H1 (cell line): ENCODE results near the gene SPDYE8. TPM values are rescaled to one million over a fixed set of nuclear protein-coding genes. Genes with fewer than 3 reads are reported as not detected.
"Not testable (repeated sequence)": the region's sequence is repeated elsewhere in the genome, so short reads cannot be mapped to it uniquely, and the experiment has no call there.

ENCODE experiments used
- CTCF ChIA-PET: fragments of 300-600 bp; sonication (Branson Sonifier 250); formaldehyde crosslinking; loops from one replicate; lab custom pipeline; 2021; ENCODE audit not compliant: partially characterized antibody; lab: Charles Lee
- POLR2A ChIA-PET: fragments of 300-600 bp; sonication (Branson Sonifier 250); formaldehyde crosslinking; loops from one replicate; lab custom pipeline; 2021; ENCODE audit warnings: inconsistent platforms; ENCODE audit not compliant: partially characterized antibody; lab: Charles Lee
- DNase-seq, 2 experiments: peaks; one replicate each; pipeline versions ENCODE4 v3.0.0 to v3.0.0-alpha.2; 2010 to 2022; ENCODE audit warnings: low spot score in 2 of 2, low read depth in 1 of 2, mixed read lengths in 1 of 2
- FAIRE-seq: peaks from 2 replicates; lab custom pipeline; 2011; peaks lifted over from hg19 to GRCh38; lab: Jason Lieb, UNC
- H2AFZ ChIP-seq: 2 replicates; pipeline ENCODE4 v1.8.1; 2012; ENCODE audit warnings: low read length, inconsistent platforms
- H2AK5ac ChIP-seq: 2 replicates; pipeline ENCODE4 v1.6.1; 2013; ENCODE audit warnings: low read depth, low read length
- H2BK120ac ChIP-seq: replicated peaks from 2 replicates; pipeline ENCODE3; 2013; ENCODE audit warnings: low read depth, low read length, inconsistent platforms
- H2BK12ac ChIP-seq: 2 replicates; pipeline ENCODE4 v1.6.1; 2013; ENCODE audit warnings: low read depth, low read length
- H2BK15ac ChIP-seq: 2 replicates; pipeline ENCODE4 v1.6.1; 2013; ENCODE audit warnings: low read length
- H2BK20ac ChIP-seq: 2 replicates; pipeline ENCODE4 v1.6.1; 2013; ENCODE audit warnings: low read length
- H2BK5ac ChIP-seq: 2 replicates; pipeline ENCODE4 v1.6.1; 2013; ENCODE audit warnings: low read depth, low read length
- H3K14ac ChIP-seq: 2 replicates; pipeline ENCODE4 v1.6.1; 2013; ENCODE audit warnings: inconsistent platforms; ENCODE audit not compliant: insufficient read length
- H3K18ac ChIP-seq: 2 replicates; pipeline ENCODE4 v1.6.1; 2013; ENCODE audit warnings: low read length; ENCODE audit errors: extremely low read depth
- H3K23ac ChIP-seq: 2 replicates; pipeline ENCODE4 v1.6.1; 2013; ENCODE audit warnings: inconsistent platforms; ENCODE audit not compliant: insufficient read length
- H3K23me2 ChIP-seq: 2 replicates; pipeline ENCODE4 v1.6.1; 2013; ENCODE audit warnings: low read depth, low read length
- H3K27ac ChIP-seq: 2 replicates; pipeline ENCODE4 v1.6.1; 2011; ENCODE audit warnings: low read depth, low read length, inconsistent platforms
- H3K27me3 ChIP-seq, 4 experiments: replicated peaks in 1 of 4; 1 replicate in 1 of 4; 2 replicates in 3 of 4; pipeline versions ENCODE4 v1.6.1 to v1.8.1; 2011 to 2013; ENCODE audit warnings: low read length in 3 of 4, mild to moderate bottlenecking in 3 of 4, inconsistent platforms in 2 of 4, mixed read lengths in 2 of 4, moderate library complexity in 1 of 4; ENCODE audit not compliant: control insufficient read depth in 3 of 4, insufficient read depth in 3 of 4; ENCODE audit errors: extremely low read depth in 1 of 4
- H3K36me3 ChIP-seq, 4 experiments: 2 replicates each; pipeline versions ENCODE4 v1.6.1 to v1.8.1; 2011 to 2013; ENCODE audit warnings: mild to moderate bottlenecking in 4 of 4, low read length in 3 of 4, moderate library complexity in 2 of 4, control low read depth in 1 of 4, inconsistent platforms in 1 of 4; ENCODE audit not compliant: insufficient read depth in 4 of 4, control insufficient read depth in 2 of 4
- H3K4ac ChIP-seq: replicated peaks from 2 replicates; pipeline ENCODE3; 2013; ENCODE audit warnings: low read length, low read depth, mixed read lengths, inconsistent platforms; ENCODE audit not compliant: insufficient read length
- H3K4me1 ChIP-seq, 4 experiments: replicated peaks in 1 of 4; 1 replicate in 1 of 4; 2 replicates in 3 of 4; pipeline versions ENCODE4 v1.6.1 to v1.8.1; 2011 to 2013; ENCODE audit warnings: low read length in 3 of 4, inconsistent platforms in 2 of 4, mixed read lengths in 1 of 4; ENCODE audit not compliant: insufficient read depth in 4 of 4, control insufficient read depth in 3 of 4
- H3K4me2 ChIP-seq, 2 experiments: 2 replicates each; pipeline versions ENCODE4 v1.6.1 to v1.8.1; 2011 to 2013; ENCODE audit warnings: low read depth in 2 of 2, low read length in 2 of 2, control low read depth in 1 of 2, inconsistent platforms in 1 of 2, mild to moderate bottlenecking in 1 of 2; ENCODE audit not compliant: insufficient read depth in 1 of 2
- H3K4me3 ChIP-seq, 4 experiments: fragments of 200-600, 300-600 bp in 1 of 4; sonication (generic), shearing (Covaris generic), sonication (Bioruptor Twin) in 1 of 4; 2 replicates each; pipeline versions ENCODE4 v1.5.1 to v1.8.1; 2011 to 2016; ENCODE audit warnings: low read length in 4 of 4, low read depth in 3 of 4, control low read depth in 2 of 4, inconsistent platforms in 2 of 4, mild to moderate bottlenecking in 2 of 4, mixed read lengths in 1 of 4, moderate library complexity in 1 of 4; ENCODE audit not compliant: insufficient read depth in 2 of 4; ENCODE audit errors: extremely low read depth in 1 of 4
- H3K56ac ChIP-seq: replicated peaks from 2 replicates; pipeline ENCODE3; 2013; ENCODE audit warnings: low read depth, mild to moderate bottlenecking, mixed read lengths, low read length, inconsistent platforms; ENCODE audit not compliant: insufficient read length
- H3K79me1 ChIP-seq: 2 replicates; pipeline ENCODE4 v1.6.1; 2013; ENCODE audit warnings: low read depth, low read length, control low read depth
- H3K79me2 ChIP-seq, 2 experiments: 2 replicates each; pipeline versions ENCODE4 v1.6.1 to v1.8.1; 2012 to 2013; ENCODE audit warnings: low read length in 2 of 2, mild to moderate bottlenecking in 2 of 2, inconsistent platforms in 1 of 2; ENCODE audit not compliant: insufficient read depth in 2 of 2, control insufficient read depth in 1 of 2
- H3K9ac ChIP-seq, 4 experiments: replicated peaks in 1 of 4; 1 replicate in 1 of 4; 2 replicates in 3 of 4; pipeline versions ENCODE4 v1.6.1 to v1.8.1; 2011 to 2013; ENCODE audit warnings: low read depth in 3 of 4, low read length in 3 of 4, control low read depth in 2 of 4, mild to moderate bottlenecking in 2 of 4, moderate library complexity in 2 of 4, inconsistent platforms in 1 of 4; ENCODE audit errors: extremely low read depth in 1 of 4
- H3K9me3 ChIP-seq, 2 experiments: 2 replicates each; pipeline versions ENCODE4 v1.6.1 to v1.8.1; 2012 to 2013; ENCODE audit warnings: mild to moderate bottlenecking in 2 of 2, moderate library complexity in 2 of 2, control low read depth in 1 of 2, inconsistent platforms in 1 of 2, low read depth in 1 of 2, low read length in 1 of 2, mixed read lengths in 1 of 2; ENCODE audit not compliant: insufficient read depth in 2 of 2
- H4K20me1 ChIP-seq, 2 experiments: replicated peaks in 1 of 2; 2 replicates each; pipeline versions ENCODE3 to v1.8.1; 2011 to 2013; ENCODE audit warnings: inconsistent platforms in 2 of 2, low read length in 2 of 2, mild to moderate bottlenecking in 1 of 2; ENCODE audit not compliant: insufficient read depth in 2 of 2, control insufficient read depth in 1 of 2
- H4K5ac ChIP-seq: 2 replicates; pipeline ENCODE4 v1.6.1; 2013; ENCODE audit warnings: low read length, low read depth, mixed read lengths, inconsistent platforms; ENCODE audit not compliant: insufficient read length
- H4K8ac ChIP-seq: 2 replicates; pipeline ENCODE4 v1.8.0; 2013; ENCODE audit warnings: mild to moderate bottlenecking, moderate library complexity, low read length, inconsistent platforms; ENCODE audit not compliant: insufficient read depth; ENCODE audit errors: extremely low read depth
- H4K91ac ChIP-seq: replicated peaks from 2 replicates; pipeline ENCODE3; 2013; ENCODE audit warnings: low read length, mixed read lengths, inconsistent platforms; ENCODE audit not compliant: insufficient read length
- WGBS, 2 experiments: shearing (Covaris generic) in 1 of 2; methylation state at CpG; one replicate each; pipeline versions ENCODE4 v1.1.6 to v1.1.7; 2013 to 2015; ENCODE audit warnings: low lambda C conversion rate in 2 of 2, mixed read lengths in 2 of 2, inconsistent platforms in 1 of 2, low coverage in 1 of 2, missing lambda C conversion rate in 1 of 2; ENCODE audit not compliant: insufficient replicate concordance in 2 of 2, insufficient coverage in 1 of 2, insufficient read length in 1 of 2; ENCODE audit errors: extremely low coverage in 1 of 2, missing lambda C conversion rate in 1 of 2; 5-methylcytosine and 5-hydroxymethylcytosine counted together
- polyA plus RNA-seq, 7 experiments: library from polyadenylated mRNA; depleted of rRNA in 3 of 7; stranded (reverse) in 5 of 7; unstranded in 2 of 7; fragments of >200 nt in 5 of 7; fragments of 200-250 nt in 2 of 7; gene quantifications; 1 replicate in 5 of 7; 2 replicates in 1 of 7; 4 replicates in 1 of 7; pipeline versions ENCODE4 v1.2.1 to v1.2.3, GENCODE V29; 2011 to 2013; ENCODE audit warnings: missing spikeins in 2 of 7, mixed read lengths in 2 of 7
- total RNA-seq: library from RNA; stranded (reverse); fragmentation: NEBNext Ultra II Directional; extraction: Animal tissue kit (Norgen Biotek cat#: 25700); gene quantifications from 2 replicates; pipeline ENCODE4 v1.2.1, GENCODE V29; 2021

The SPDYE8 gene
- total and polyA plus RNA-seq, 2 of the 8 experiments (the other 6 are each of a cell fraction or from before 2014, with no cell fraction given): not detected

DNA sequence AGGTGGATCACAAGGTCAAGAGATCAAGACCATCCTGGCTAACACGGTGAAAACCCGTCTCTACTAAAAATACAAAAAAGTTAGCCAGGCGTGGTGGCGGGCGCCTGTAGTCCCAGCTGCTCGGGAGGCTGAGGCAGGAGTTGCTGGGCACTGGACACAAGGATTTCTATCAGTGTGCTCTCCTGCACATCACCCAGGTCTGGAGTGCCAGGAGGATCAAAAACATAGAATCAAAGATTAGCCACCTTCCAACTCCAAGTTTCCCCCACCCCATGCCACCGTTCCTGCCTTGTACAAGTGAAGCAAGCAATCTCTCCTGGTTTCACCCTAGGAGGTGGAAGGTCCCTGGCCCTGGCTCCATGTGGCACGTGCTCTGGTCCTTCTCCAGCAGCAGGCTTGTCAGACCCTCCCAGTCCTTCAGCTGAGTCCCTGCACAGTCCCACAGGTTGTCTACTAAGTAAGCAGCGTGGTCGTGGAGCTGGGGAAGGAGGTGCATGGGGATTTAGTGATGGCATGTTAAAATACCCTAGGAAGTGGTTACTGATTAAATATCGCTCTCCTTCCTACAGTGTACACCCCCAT, 31.6 kb downstream of the SPDYE8 start:
- H4K91ac ChIP-seq, H3K36me3 ChIP-seq, H2BK120ac ChIP-seq, H3K27ac ChIP-seq, H3K56ac ChIP-seq, H2AK5ac ChIP-seq, H2BK15ac ChIP-seq, CTCF ChIA-PET, H3K9ac ChIP-seq, H3K23ac ChIP-seq, H3K4ac ChIP-seq, H2BK20ac ChIP-seq, H3K9me3 ChIP-seq, H3K79me1 ChIP-seq, H3K27me3 ChIP-seq, H2AFZ ChIP-seq, H3K4me3 ChIP-seq, H4K5ac ChIP-seq, H4K8ac ChIP-seq, H3K23me2 ChIP-seq, H3K14ac ChIP-seq, H3K4me2 ChIP-seq, H3K79me2 ChIP-seq, FAIRE-seq, POLR2A ChIA-PET, H3K4me1 ChIP-seq, H3K18ac ChIP-seq, H4K20me1 ChIP-seq, DNase-seq, H2BK12ac ChIP-seq, H2BK5ac ChIP-seq: not testable (repeated sequence)
- WGBS, 2 experiments: no CpG with 5 or more reads among the region's 11 CpGs

DNA sequence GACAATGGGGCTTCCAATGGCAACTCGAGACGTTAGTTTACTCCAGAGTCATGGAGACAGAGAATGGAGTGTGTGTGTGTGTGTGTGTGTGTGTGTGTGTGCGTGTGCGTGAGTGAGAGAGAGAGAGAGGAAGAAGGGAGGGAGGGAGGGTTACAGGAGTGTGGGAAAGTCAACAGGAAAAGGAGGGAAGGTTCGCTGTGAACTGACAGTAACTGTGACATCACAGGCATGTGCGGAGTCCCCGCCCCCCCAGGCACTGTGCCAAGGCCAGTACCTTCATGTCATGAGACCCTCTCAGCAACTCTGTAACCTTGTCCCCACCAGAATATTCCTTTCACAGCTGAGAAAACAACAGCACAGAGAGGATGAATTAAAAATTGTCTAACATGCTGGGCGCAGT, 32.1 kb downstream of the SPDYE8 start:
- DNase-seq, H3K79me1 ChIP-seq, H3K56ac ChIP-seq, H2AFZ ChIP-seq, H3K9ac ChIP-seq, H2BK5ac ChIP-seq, H2BK120ac ChIP-seq, H2BK15ac ChIP-seq, H3K4me3 ChIP-seq, H3K27me3 ChIP-seq, H3K23me2 ChIP-seq, H3K18ac ChIP-seq, H3K4me1 ChIP-seq, H4K5ac ChIP-seq, H3K79me2 ChIP-seq, H3K14ac ChIP-seq, H3K4me2 ChIP-seq, H3K36me3 ChIP-seq, H4K20me1 ChIP-seq, H3K23ac ChIP-seq, H2BK20ac ChIP-seq, POLR2A ChIA-PET, H2AK5ac ChIP-seq, CTCF ChIA-PET, FAIRE-seq, H3K27ac ChIP-seq, H4K8ac ChIP-seq, H4K91ac ChIP-seq, H3K4ac ChIP-seq, H3K9me3 ChIP-seq, H2BK12ac ChIP-seq: not testable (repeated sequence)
- WGBS, 2 experiments: 83% methylated on average over 2 of the region's 8 CpGs; no CpG with 5 or more reads in 1 of the 2 experiments
